ENCODE measurements around the gene PPP1R11. TPM values are rescaled to one million over a fixed set of nuclear protein-coding genes. Genes with fewer than 3 reads are reported as not detected.
"Not testable (repeated sequence)": the region's sequence is repeated elsewhere in the genome, so short reads cannot be mapped to it uniquely, and the experiment has no call there.

Gene PPP1R11
- total and polyA plus RNA-seq, 2 donors, result 32.8 to 50.5 TPM

- H3K4me3 ChIP-seq (ENCODE audit: low read length in 2 of 2), result no peak overlapping the region
- no peak overlapping the region for H3K27ac ChIP-seq (ENCODE audit: low read depth in 1 of 2, low read length in 1 of 2)
- peaks cover 14 to 71% of the 10 kb centered on the region in 2 donors for H3K27me3 ChIP-seq (ENCODE audit: control insufficient read depth in 2 of 2, insufficient read depth in 1 of 2, low read length in 1 of 2)
- no peaks in the 10 kb centered on the region for H3K4me1 ChIP-seq (ENCODE audit: control insufficient read depth in 2 of 2, insufficient read depth in 2 of 2, low read length in 2 of 2)
- H3K9me3 ChIP-seq (ENCODE audit: control insufficient read depth in 2 of 2, insufficient read depth in 1 of 2, low read length in 1 of 2), result no peaks in the 10 kb centered on the region
- DNase-seq (ENCODE audit: low read depth in 6 of 9, low spot score in 9 of 9), result no peak
- WGBS, result 87% methylated on average over 10 of the region's 10 CpGs
- no peaks in the 10 kb centered on the region for H3K36me3 ChIP-seq (ENCODE audit: control insufficient read depth in 2 of 2, insufficient read depth in 2 of 2, low read length in 1 of 2)
These were observed 45.5 kb downstream of the PPP1R11 start for GRCh38 chr6:30112402-30112994.

- Histone ChIP-seq H3K4me1 (ENCODE audit: control insufficient read depth in 2 of 2, insufficient read depth in 2 of 2, low read length in 2 of 2) (no peaks in the 10 kb centered on the region), H3K27ac (ENCODE audit: low read depth in 1 of 2, low read length in 1 of 2) (no peak within 1 kb of the TSS), H3K36me3 (ENCODE audit: control insufficient read depth in 2 of 2, insufficient read depth in 2 of 2, low read length in 1 of 2) (no peaks in the 10 kb centered on the region), H3K9me3 (ENCODE audit: control insufficient read depth in 2 of 2, insufficient read depth in 1 of 2, low read length in 1 of 2) (no peaks in the 10 kb centered on the region), H3K4me3 (ENCODE audit: low read length in 2 of 2) (no peak within 1 kb of the TSS), H3K27me3 (ENCODE audit: control insufficient read depth in 2 of 2, insufficient read depth in 1 of 2, low read length in 1 of 2) (peaks cover 14 to 68% of the 10 kb centered on the region in 2 donors)
- no peak for DNase-seq (ENCODE audit: low read depth in 6 of 9, low spot score in 9 of 9)
- 91% methylated on average over 3 of the region's 3 CpGs for WGBS
These were observed 46.2 kb downstream of the PPP1R11 start, which contains the start of gene TRIM31 for GRCh38 chr6:30113003-30113759. TSS of gene TRIM31 (minus strand) at chr6:30113090. CDS start at chr6:30112805, 285 bp downstream.

- Histone ChIP-seq H3K36me3 (ENCODE audit: control insufficient read depth in 2 of 2, insufficient read depth in 2 of 2, low read length in 1 of 2) (no peaks in the 10 kb centered on the region), H3K27me3 (ENCODE audit: control insufficient read depth in 2 of 2, insufficient read depth in 1 of 2, low read length in 1 of 2) (peaks cover 14 to 62% of the 10 kb centered on the region in 2 donors), H3K4me1 (ENCODE audit: control insufficient read depth in 2 of 2, insufficient read depth in 2 of 2, low read length in 2 of 2) (no peaks in the 10 kb centered on the region), H3K27ac (ENCODE audit: low read depth in 1 of 2, low read length in 1 of 2) (no peak overlapping the region), H3K4me3 (ENCODE audit: low read length in 2 of 2) (no peak overlapping the region), H3K9me3 (ENCODE audit: control insufficient read depth in 2 of 2, insufficient read depth in 1 of 2, low read length in 1 of 2) (no peaks in the 10 kb centered on the region)
- WGBS, result 70% methylated on average over 1 of the region's 1 CpG
- no peak for DNase-seq (ENCODE audit: low read depth in 6 of 9, low spot score in 9 of 9)
These were observed 46.8 kb downstream of the PPP1R11 start for GRCh38 chr6:30113841-30114240.

- Histone ChIP-seq H3K9me3 (ENCODE audit: control insufficient read depth in 2 of 2, insufficient read depth in 1 of 2, low read length in 1 of 2) (no peaks in the 10 kb centered on the region), H3K27me3 (ENCODE audit: control insufficient read depth in 2 of 2, insufficient read depth in 1 of 2, low read length in 1 of 2) (peaks cover 6 to 46% of the 10 kb centered on the region in 2 donors), H3K4me3 (ENCODE audit: low read length in 2 of 2) (no peak overlapping the region), H3K27ac (ENCODE audit: low read depth in 1 of 2, low read length in 1 of 2) (no peak overlapping the region), H3K36me3 (ENCODE audit: control insufficient read depth in 2 of 2, insufficient read depth in 2 of 2, low read length in 1 of 2) (no peaks in the 10 kb centered on the region), H3K4me1 (ENCODE audit: control insufficient read depth in 2 of 2, insufficient read depth in 2 of 2, low read length in 2 of 2) (no peaks in the 10 kb centered on the region)
- 83% methylated on average over 6 of the region's 6 CpGs for WGBS
- DNase-seq (ENCODE audit: low read depth in 6 of 9, low spot score in 9 of 9), result no peak
These were observed 49.7 kb downstream of the PPP1R11 start for GRCh38 chr6:30116724-30117123.

GRCh38 chr6:30118691-30119090 lies 51.7 kb downstream of the PPP1R11 start:
- WGBS, result 96% methylated on average over 5 of the region's 5 CpGs
- DNase-seq (ENCODE audit: low read depth in 6 of 9, low spot score in 9 of 9); H3K4me3 ChIP-seq (ENCODE audit: low read length in 2 of 2); H3K9me3 ChIP-seq (ENCODE audit: control insufficient read depth in 2 of 2, insufficient read depth in 1 of 2, low read length in 1 of 2); H3K36me3 ChIP-seq (ENCODE audit: control insufficient read depth in 2 of 2, insufficient read depth in 2 of 2, low read length in 1 of 2); H3K27ac ChIP-seq (ENCODE audit: low read depth in 1 of 2, low read length in 1 of 2); H3K4me1 ChIP-seq (ENCODE audit: control insufficient read depth in 2 of 2, insufficient read depth in 2 of 2, low read length in 2 of 2): not testable (repeated sequence)
- H3K27me3 ChIP-seq (ENCODE audit: control insufficient read depth in 2 of 2, insufficient read depth in 1 of 2, low read length in 1 of 2), result peaks cover 6 to 34% of the 10 kb centered on the region in 2 donors

Other genes starting within 250 kb of the PPP1R11 start
- 1.7 TPM for gene HLA-G, start 239.4 kb upstream of the PPP1R11 start, total RNA-seq
- gene HLA-G, start 239.4 kb upstream of the PPP1R11 start, polyA plus RNA-seq, result 6.3 TPM
- gene HLA-A, start 124.7 kb upstream of the PPP1R11 start, total RNA-seq, result 741 TPM
- gene HLA-A, start 124.7 kb upstream of the PPP1R11 start, polyA plus RNA-seq, result 1,655 TPM
- 95.9 TPM for gene POLR1H, start 5.9 kb upstream of the PPP1R11 start, total RNA-seq
- gene POLR1H, start 5.9 kb upstream of the PPP1R11 start, polyA plus RNA-seq, result 91.0 TPM
- 0.19 TPM for gene RNF39, start 8.6 kb downstream of the PPP1R11 start, total RNA-seq
- gene RNF39, start 8.6 kb downstream of the PPP1R11 start, polyA plus RNA-seq, result 2.0 TPM
- 0.28 TPM for gene TRIM31, start 45.9 kb downstream of the PPP1R11 start, total RNA-seq
- 1.4 TPM for gene TRIM31, start 45.9 kb downstream of the PPP1R11 start, polyA plus RNA-seq
- 0.09 TPM for gene TRIM40, start 68.9 kb downstream of the PPP1R11 start, total RNA-seq
- 0.16 TPM for gene TRIM40, start 68.9 kb downstream of the PPP1R11 start, polyA plus RNA-seq
- 0.57 TPM for gene TRIM10, start 94.0 kb downstream of the PPP1R11 start, total RNA-seq
- 0.16 TPM for gene TRIM10, start 94.0 kb downstream of the PPP1R11 start, polyA plus RNA-seq
- gene TRIM15, start 96.3 kb downstream of the PPP1R11 start, total RNA-seq, result 0.19 TPM
- 0.59 TPM for gene TRIM15, start 96.3 kb downstream of the PPP1R11 start, polyA plus RNA-seq
- 19.7 TPM for gene TRIM26, start 146.2 kb downstream of the PPP1R11 start, total RNA-seq
- gene TRIM26, start 146.2 kb downstream of the PPP1R11 start, polyA plus RNA-seq, result 31.3 TPM